ENCODE data around the gene LRRFIP2.
"Not testable (repeated sequence)": the region's sequence is repeated elsewhere in the genome, so short reads cannot be mapped to it uniquely, and the experiment has no call there.

LRRFIP2 gene

DNA sequence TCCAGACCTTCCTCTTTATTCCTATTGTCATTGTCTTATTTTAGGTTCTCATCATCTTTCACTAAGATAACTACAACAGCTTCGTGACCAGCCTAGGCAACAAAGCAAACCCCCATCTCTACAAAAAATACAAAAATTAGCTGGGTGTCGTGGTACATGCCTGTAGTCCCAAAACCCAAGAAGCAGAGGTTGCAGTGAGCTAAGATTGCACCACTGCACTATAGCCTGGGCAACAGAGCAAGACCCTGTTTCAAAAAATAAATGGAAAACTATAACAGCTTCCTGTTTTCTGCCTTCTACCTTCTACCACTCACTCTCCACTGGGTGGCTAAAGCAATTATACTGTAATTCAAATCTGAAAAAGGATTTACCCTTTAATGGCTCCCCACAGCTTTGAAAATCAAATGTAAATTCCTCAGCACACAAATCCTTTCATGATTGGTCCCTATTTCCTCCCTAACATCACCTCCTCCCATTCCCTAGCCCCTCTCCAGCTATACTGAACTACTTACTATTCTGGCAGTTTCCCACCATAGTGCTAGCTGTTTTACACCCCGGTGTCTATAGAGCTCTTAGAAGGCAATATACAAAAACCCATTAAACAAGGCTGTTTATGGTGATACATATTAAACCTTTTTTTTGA is 33.4 kb downstream of the LRRFIP2 start:
- DNase-seq = no peak

DNA sequence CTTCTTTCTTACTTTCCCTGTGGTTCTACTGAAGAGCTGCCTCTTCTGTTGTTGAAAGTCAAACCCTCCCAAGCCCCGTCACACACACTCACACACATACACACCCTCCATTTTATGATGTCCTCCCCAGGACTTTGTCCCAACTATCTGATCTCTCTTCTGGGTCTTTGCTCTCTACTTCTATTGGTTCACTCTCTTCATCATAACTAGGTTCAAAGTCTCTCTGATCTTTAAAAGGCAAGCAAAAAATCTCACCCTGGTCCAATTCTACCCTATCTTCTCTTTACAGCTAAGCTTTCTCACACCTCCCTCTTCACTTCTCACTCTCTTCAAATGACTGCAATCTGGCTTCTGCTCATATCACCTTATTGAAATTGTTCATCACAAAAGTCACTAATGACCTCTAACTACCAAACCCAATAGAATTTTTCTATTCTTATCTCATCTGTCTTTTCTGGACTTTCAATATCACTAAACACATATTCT is 34.8 kb downstream of the LRRFIP2 start:
- no peak for DNase-seq

DNA sequence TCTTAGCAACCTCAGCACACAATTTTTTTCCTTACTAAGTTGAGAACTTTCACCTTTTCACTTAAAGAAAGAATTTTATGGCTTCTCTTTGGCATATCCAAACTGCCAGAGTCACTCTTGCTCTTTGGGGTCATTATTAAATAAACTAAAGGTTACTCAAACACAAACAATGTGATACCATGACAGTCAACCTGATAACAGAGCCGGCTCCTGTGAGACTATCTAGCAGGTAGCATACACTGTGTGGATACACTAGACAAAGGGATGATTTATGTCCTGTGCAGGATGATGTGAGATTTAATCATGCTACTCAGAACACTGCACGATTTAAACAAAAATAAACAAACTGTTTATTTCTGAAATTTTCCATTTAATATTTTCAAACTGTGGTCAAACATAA is 35.6 kb downstream of the LRRFIP2 start:
- DNase-seq = no peak

DNA sequence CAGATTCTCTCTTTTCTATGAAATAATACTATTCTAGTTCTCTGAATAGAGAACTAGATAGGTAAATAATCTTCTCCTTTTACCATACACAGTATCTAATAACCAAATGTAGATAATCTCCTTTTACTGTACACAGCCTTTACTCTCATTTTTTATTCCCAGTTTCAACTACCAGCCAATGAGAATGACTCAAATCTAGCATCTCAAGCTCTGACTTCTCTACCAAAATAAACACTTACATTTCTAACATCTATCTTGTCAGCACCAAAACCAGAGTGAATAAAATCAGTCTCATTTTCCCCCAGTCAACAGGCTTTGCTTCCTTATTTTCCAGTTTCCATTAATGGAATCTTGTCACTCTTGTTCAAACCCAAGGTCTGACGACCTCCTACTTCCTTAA is 36.9 kb downstream of the LRRFIP2 start:
- no peak for DNase-seq

DNA sequence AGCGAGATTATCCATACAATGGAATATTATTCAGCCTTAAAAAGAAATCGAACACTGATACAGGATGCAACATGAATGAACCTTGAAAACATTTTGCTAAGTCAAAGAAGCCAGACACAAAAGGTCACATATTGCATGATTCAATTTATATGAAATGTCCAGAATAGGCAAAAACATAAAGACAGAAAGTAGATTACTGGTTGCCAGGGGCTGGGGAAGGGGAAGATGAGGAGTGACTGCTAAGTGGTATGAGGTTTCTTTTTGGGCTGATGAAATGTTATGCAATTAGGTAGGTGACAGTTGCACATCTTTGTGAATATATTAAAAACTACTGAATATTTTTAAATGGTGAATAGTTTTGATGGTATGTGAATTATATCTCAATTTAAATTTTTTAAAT is 38.3 kb downstream of the LRRFIP2 start:
- no peak for DNase-seq

DNA sequence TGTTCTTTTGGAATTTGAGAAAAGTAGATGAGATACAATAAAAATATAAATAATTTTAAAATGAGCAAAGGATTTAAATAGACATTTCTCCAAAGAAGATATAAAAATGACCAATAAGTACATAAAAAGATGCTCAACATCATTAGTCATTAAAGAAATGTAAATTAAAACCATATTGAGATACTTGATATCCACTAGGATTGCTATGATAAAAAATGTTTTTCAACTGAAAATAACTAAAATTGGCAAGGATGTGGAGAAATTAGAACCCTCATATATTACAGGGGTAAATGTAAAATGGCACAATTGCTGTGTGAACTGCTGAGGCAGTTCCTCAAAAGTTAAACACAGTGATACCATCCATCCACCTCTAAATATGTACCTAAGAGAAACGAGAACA is 38.8 kb downstream of the LRRFIP2 start:
- DNase-seq = no peak

- no peak for DNase-seq
Measured at GRCh38 chr3:37132334-37132733, 42.0 kb downstream of the LRRFIP2 start.

- no peak for DNase-seq
Measured at GRCh38 chr3:37131860-37132144, 42.6 kb downstream of the LRRFIP2 start.

DNA sequence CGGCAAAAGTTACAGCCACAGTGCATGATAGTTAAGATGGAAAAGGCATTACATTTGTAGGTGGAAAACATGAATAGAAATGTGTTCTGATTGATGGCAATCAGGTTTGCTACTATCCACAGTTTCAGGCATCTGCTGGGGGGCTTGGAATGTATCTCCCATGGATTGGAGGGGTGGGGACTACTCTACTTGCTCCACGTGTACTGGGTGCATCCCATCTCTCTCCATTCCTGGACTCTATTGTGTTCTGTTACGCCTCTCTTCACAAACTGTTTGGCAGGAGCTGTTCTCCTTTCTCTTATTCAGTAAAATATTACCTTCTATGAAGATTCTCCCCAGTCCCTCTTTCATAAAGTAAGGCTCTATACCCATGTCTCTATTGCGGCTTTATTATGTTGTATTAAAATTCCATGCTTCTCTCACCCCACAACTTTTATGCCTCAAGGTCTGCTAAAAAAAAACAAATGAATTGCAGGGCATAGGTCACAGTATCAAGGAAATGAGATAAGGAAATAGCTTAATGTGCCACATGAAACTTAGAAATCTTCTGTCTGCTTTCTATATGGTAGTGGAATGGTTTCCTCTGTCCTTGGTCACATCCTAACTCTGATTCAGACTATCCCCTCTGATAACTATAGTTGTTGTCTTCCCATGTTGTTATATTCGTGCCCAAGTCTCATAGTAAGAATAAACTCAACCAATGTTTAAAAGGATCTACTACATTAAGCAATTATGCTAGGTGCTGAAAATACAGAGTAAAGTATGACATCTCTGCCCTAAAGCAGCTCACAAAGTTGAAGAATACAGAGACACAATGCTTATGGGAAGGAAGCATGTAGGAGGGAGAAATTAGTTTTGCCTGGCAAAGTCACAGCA is 43.2 kb downstream of the LRRFIP2 start:
- no peak for DNase-seq

DNA sequence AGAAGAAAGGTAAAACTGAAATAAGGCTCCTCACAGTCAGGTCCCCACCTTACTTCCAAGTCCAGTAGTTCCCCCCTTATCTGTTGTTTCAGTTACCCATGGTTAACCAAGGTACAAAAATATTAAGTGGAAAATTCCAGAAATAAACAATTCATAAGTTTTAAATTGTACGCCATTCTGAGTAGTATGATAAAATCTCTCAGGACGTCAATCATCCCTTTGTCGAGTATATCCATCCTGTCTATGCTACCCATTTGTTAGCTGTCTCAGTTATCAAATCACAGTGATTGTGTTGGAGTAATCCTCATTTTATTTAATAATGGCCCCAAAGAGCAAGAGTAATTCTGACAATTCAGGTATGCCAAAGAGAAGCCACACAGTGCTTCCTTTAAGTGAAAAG is 43.9 kb downstream of the LRRFIP2 start:
- DNase-seq = no peak

GRCh38 chr3:37129871-37130270 is 44.5 kb downstream of the LRRFIP2 start:
- DNase-seq = no peak

GRCh38 chr3:37127340-37127739 is 47.0 kb downstream of the LRRFIP2 start:
- DNase-seq = no peak

- no peak for DNase-seq
Measured at GRCh38 chr3:37126856-37127255, 47.5 kb downstream of the LRRFIP2 start.

DNA sequence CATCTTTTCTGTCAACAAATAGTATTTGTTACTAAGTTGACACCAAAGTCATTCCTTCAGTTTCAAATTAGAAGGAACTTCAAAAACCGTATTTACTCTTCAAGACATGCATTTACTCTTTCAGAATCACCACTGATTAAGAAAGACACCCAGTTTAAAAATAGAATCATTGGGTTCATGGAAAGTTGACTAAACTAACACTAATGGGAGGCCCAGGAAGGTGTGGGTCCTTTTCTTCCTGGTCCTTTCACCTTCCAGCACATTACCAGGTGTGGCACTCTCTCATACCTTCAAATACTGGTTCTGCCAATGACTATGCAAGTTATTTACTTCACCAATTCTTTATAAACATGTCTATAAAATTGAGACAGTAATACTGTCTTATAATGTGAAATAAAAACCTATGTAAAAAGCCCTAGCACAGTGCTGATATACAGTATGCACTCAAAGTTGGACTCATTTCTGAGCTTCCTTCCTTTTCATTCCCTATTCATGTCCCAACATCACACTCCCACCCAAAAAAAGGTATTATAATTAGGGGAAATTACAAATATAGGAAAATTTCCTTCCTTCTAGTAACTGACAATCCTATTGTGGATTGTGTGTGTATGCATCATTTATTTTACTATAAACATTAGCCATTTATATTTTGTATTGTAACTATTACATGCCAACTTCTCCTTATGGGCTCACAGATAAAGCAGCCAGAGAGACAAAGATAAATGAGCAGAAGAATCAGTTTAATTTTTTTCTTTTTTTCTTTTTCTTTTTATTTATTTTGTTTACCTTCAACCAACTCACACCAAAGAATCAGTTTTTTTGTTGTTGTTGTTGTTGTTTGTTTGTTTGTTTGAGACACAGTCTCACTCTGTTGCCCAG is 48.9 kb downstream of the LRRFIP2 start:
- DNase-seq = no peak

GRCh38 chr3:37124435-37124834 is 49.9 kb downstream of the LRRFIP2 start:
- DNase-seq = no peak

DNA sequence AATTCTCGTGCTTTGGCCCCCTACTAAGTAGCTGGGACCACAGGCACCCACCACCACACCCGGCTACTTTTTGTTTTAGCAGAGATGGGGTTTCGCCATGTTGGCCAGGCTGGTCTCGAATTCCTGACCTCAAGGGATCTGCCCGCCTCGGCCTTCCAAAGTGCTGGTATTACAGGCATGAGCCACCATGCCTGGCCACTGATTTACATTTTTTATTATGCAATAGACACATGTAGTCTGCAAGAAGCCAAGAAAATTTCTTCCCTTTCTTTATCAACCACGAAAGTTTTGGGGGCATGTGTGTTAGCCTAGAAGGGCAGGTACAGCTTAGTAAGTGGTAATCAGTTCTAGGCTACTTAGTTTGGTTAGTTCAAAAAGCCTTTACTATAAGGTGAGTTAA is 51.1 kb downstream of the LRRFIP2 start:
- no peak for DNase-seq

- DNase-seq = not testable (repeated sequence)
Measured at GRCh38 chr3:37122069-37122468, 52.3 kb downstream of the LRRFIP2 start.

DNA sequence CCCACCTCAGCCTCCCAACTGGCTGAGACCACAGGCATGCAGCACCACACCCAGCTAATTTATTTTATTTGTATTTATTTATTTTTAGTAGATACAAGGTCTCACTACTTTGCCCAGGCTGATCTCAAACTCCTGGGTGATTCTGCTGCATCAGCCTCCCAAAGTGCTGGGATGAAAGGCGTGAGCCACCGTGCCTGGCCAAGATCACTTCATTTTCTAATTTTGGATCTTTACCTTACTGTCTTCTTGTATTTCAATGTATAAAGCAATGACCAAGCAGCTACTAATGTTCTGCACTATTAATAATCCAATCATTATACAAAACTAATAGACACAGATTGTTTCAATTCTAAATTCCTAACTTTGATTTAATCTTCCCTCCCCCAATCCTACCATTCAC is 56.2 kb downstream of the LRRFIP2 start:
- DNase-seq = no peak

- DNase-seq = no peak
Measured at GRCh38 chr3:37117548-37117947, 56.8 kb downstream of the LRRFIP2 start.

- no peak for DNase-seq
Measured at GRCh38 chr3:37116998-37117397, 57.4 kb downstream of the LRRFIP2 start.

GRCh38 chr3:37115446-37115845 is 58.9 kb downstream of the LRRFIP2 start:
- no peak for DNase-seq

DNA sequence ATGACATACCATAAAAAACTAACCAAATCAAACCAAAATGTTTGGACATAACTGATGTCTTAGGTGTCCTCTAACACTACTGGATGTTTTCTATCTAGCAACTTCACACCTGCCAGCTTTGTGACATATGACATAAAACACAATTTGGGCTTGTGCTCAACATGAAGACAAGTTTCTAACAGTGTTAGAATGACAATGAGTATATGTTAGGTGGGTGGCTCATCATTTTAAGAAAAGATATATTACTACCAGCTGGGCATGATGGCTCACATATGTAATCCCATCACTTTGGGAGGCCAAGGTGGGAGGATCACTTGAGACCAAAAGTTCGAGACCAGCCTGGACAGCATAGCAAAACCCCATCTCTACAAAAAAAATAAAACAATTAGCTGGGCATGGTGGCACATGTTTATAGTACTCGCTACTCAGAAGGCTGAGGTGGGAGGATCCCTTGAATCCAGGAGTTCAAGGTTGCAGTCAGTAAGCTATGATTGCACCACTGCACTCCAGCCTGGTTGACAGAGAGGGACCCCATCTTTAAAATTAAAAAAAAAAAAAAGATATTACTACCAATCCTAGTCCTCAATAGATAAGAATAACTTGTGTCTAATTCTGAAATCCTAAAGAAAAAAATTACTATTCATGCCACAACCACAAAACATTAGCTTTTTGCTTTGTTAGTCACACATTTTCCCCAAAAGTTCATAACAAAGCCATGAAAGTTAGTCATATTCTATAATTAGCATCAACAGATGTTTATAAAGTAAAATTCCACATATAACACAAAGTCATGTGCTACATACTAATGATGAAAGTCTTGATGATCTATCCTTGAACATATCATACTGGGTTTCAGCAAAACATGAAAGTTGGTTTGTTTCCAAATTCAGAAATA is 59.9 kb downstream of the LRRFIP2 start:
- no peak for DNase-seq

- DNase-seq = no peak
Measured at GRCh38 chr3:37112987-37113386, 61.4 kb downstream of the LRRFIP2 start.

Data from NCI-H2171 treated with DMSO at 0.1 percent for 48 hours (cell line).